Breast epithelium (tissue), 4 donors: ENCODE measurements around the gene CFAP46. TPM values are rescaled to one million over a fixed set of nuclear protein-coding genes. Genes with fewer than 3 reads are reported as not detected.

Experiments
- DNase-seq, 2 donors: peaks; one replicate each; pipeline ENCODE4 v3.0.0-alpha.2; 2019; ENCODE audit warnings: low spot score in 2 of 2
- H3K27ac ChIP-seq, 2 donors: fragments of 200-600 bp; sonication (generic) in 1 of 2; one replicate each; pipeline ENCODE4 v1.5.1; 2016 to 2019; ENCODE audit warnings: mild to moderate bottlenecking in 1 of 2
- H3K27me3 ChIP-seq, 2 donors: fragments of 200-600 bp; sonication (generic) in 1 of 2; one replicate each; pipeline versions ENCODE4 v1.5.1 to v1.6.0; 2017 to 2019; ENCODE audit warnings: control low read depth in 1 of 2, mild to moderate bottlenecking in 1 of 2
- H3K36me3 ChIP-seq: fragments of 200-600 bp; one replicate; pipeline ENCODE4 v1.5.1; 2019
- H3K4me1 ChIP-seq, 2 donors: fragments of 200-600 bp; sonication (generic); one replicate each; pipeline ENCODE4 v1.5.1; 2016 to 2019; ENCODE audit warnings: control low read depth in 1 of 2
- H3K4me3 ChIP-seq, 3 donors: fragments of 200-600 bp; sonication (generic); 1 replicate in 2 of 3; 2 replicates in 1 of 3; pipeline ENCODE4 v1.5.1; 2016 to 2019; ENCODE audit warnings: mild to moderate bottlenecking in 3 of 3, moderate library complexity in 2 of 3
- H3K9me3 ChIP-seq, 2 donors: fragments of 200-600 bp; sonication (generic) in 1 of 2; one replicate each; pipeline ENCODE4 v1.5.1; 2016 to 2019; ENCODE audit warnings: control low read depth in 1 of 2
- POLR2A ChIP-seq: fragments of 450-650 bp; IDR thresholded peaks from one replicate; pipeline ENCODE4 v1.6.1; 2016; ENCODE audit warnings: antibody characterized with exemption, mild to moderate bottlenecking, moderate library complexity
- POLR2AphosphoS5 ChIP-seq, 3 donors: sonication (generic); formaldehyde crosslinking; IDR thresholded peaks; one replicate each; pipeline ENCODE4 v1.6.1; 2017; ENCODE audit warnings: antibody characterized with exemption in 3 of 3
- intact Hi-C: fragments of 100-400 bp; cut with DNase I; formaldehyde crosslinking; loops from one replicate; pipeline ENCODE4 v1.15.1; 2023; ENCODE audit warnings: low total_unique reads
- total RNA-seq, 3 donors: library from RNA; depleted of rRNA; stranded (reverse); fragments of >200 nt; gene quantifications; one replicate each; pipeline ENCODE4 v1.1.0, GENCODE V29; 2016
- TF ChIP-seq, protein P1 (sequence below), 3 donors: fragments of 450-650 bp; IDR thresholded peaks; one replicate each; pipeline ENCODE4 v1.5.1; 2016 to 2017; ENCODE audit warnings: antibody characterized with exemption in 3 of 3, mild to moderate bottlenecking in 3 of 3, moderate library complexity in 3 of 3

Gene CFAP46
- total RNA-seq, 3 donors from 2014 or later = 0.16 to 0.73 (median 0.66) TPM

GRCh38 chr10:132838346-132838970 is 103.9 kb downstream of the CFAP46 start:
- Histone ChIP-seq H3K36me3 (no peaks in the 10 kb centered on the region), H3K4me1 (no peaks in the 10 kb centered on the region), H3K4me3 (no peak overlapping the region), H3K27ac (no peak overlapping the region), H3K27me3 (peaks cover 10 to 61% of the 10 kb centered on the region in 2 donors), H3K9me3 (peaks cover 19 to 21% of the 10 kb centered on the region in 2 donors)
- TF ChIP-seq POLR2AphosphoS5 (IDR thresholded peaks at IDR 0.05) (no peak), POLR2A (no peak)
- TF ChIP-seq, protein P1, sequence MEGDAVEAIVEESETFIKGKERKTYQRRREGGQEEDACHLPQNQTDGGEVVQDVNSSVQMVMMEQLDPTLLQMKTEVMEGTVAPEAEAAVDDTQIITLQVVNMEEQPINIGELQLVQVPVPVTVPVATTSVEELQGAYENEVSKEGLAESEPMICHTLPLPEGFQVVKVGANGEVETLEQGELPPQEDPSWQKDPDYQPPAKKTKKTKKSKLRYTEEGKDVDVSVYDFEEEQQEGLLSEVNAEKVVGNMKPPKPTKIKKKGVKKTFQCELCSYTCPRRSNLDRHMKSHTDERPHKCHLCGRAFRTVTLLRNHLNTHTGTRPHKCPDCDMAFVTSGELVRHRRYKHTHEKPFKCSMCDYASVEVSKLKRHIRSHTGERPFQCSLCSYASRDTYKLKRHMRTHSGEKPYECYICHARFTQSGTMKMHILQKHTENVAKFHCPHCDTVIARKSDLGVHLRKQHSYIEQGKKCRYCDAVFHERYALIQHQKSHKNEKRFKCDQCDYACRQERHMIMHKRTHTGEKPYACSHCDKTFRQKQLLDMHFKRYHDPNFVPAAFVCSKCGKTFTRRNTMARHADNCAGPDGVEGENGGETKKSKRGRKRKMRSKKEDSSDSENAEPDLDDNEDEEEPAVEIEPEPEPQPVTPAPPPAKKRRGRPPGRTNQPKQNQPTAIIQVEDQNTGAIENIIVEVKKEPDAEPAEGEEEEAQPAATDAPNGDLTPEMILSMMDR (IDR thresholded peaks at IDR 0.05) = no peak
- intact Hi-C loops = no loop called here
- DNase-seq = peak in 1 of 2 donors; percentile 36

DNA sequence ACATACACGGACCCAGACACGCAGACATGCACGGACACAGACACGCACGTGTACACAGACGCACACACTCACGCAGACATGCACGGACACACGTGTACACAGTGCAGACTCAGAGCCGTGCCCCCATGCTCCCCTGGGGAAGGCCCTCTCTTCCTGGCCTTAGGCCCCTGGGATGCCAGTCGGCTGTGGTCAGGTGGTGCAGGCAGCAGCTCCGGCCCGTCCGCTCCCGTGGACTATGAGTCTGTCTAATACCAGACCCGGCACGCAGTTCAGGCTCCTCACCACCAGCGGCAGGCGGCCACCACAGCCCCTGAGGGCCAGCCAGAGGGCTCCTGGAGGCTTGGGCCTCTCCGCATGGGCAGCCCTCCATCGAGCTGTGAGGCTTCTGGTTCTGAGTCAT is 104.5 kb downstream of the CFAP46 start:
- H3K36me3 ChIP-seq = no peaks in the 10 kb centered on the region
- H3K4me1 ChIP-seq = no peaks in the 10 kb centered on the region
- intact Hi-C loops = no loop called here
- no peak overlapping the region for H3K27ac ChIP-seq
- peak in 1 of 2 donors; percentile 38 for DNase-seq
- H3K9me3 ChIP-seq = peaks cover 14 to 18% of the 10 kb centered on the region in 2 donors
- H3K4me3 ChIP-seq = no peak overlapping the region
- TF ChIP-seq, protein P1 (IDR thresholded peaks at IDR 0.05) = no peak
- no peak for TF ChIP-seq POLR2AphosphoS5 (IDR thresholded peaks at IDR 0.05)
- no peak for TF ChIP-seq POLR2A
- H3K27me3 ChIP-seq = peaks cover 10 to 63% of the 10 kb centered on the region in 2 donors

GRCh38 chr10:132836832-132837540 is 105.4 kb downstream of the CFAP46 start:
- H3K27ac ChIP-seq = no peak overlapping the region
- H3K4me1 ChIP-seq = no peaks in the 10 kb centered on the region
- peak in 1 of 2 donors; percentile 47 for DNase-seq
- H3K36me3 ChIP-seq = no peaks in the 10 kb centered on the region
- peaks cover 5 to 9% of the 10 kb centered on the region in 2 donors for H3K9me3 ChIP-seq
- TF ChIP-seq POLR2AphosphoS5 (IDR thresholded peaks at IDR 0.05) = no peak
- no peak for TF ChIP-seq POLR2A
- TF ChIP-seq, protein P1 (IDR thresholded peaks at IDR 0.05) = peak; percentile 69 to 83 (median 80)
- intact Hi-C loops = no loop called here
- H3K27me3 ChIP-seq = peaks cover 10 to 67% of the 10 kb centered on the region in 2 donors
- H3K4me3 ChIP-seq = peak overlapping the region in 1 of 3 donors; percentile 6

- TF ChIP-seq, protein P1 (IDR thresholded peaks at IDR 0.05) = no peak
- TF ChIP-seq POLR2AphosphoS5 (IDR thresholded peaks at IDR 0.05) = no peak
- no peak for TF ChIP-seq POLR2A
- Histone ChIP-seq H3K9me3 (peaks cover 0 to 2% of the 10 kb centered on the region in 2 donors), H3K36me3 (no peaks in the 10 kb centered on the region), H3K4me3 (peak overlapping the region in 2 of 3 donors; percentile 6 to 18), H3K27me3 (peaks cover 10 to 60% of the 10 kb centered on the region in 2 donors), H3K4me1 (no peaks in the 10 kb centered on the region), H3K27ac (no peak overlapping the region)
- peak in 1 of 2 donors; percentile 59 for DNase-seq
- intact Hi-C loops = no loop called here
These were observed 106.0 kb downstream of the CFAP46 start for GRCh38 chr10:132836248-132836831.

DNA sequence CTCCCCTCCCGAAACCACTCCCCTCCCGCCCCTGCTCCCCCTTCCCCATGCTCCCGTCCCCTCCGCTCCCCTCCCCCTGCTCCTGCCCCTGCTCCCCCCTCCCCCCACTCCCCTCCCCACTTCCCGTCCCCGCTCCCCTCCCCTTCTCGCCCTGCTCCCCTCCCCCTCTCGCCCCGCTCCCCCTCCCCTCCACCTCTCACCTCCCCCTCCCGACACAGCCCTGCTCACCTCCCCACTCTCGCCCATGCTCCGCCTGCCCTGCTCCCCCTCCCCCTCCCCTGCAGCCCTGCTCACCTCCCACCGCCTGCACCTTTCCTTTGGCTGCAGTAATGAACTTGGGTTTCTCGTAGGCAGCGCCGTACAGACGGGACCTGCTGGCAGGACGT is 106.5 kb downstream of the CFAP46 start:
- DNase-seq = no peak
- no peaks in the 10 kb centered on the region for H3K4me1 ChIP-seq
- intact Hi-C loops = no loop called here
- H3K36me3 ChIP-seq = no peaks in the 10 kb centered on the region
- H3K9me3 ChIP-seq = no peaks in the 10 kb centered on the region
- H3K4me3 ChIP-seq = no peak overlapping the region
- H3K27ac ChIP-seq = no peak overlapping the region
- H3K27me3 ChIP-seq = peaks cover 10 to 55% of the 10 kb centered on the region in 2 donors
- TF ChIP-seq, protein P1 (IDR thresholded peaks at IDR 0.05) = no peak
- no peak for TF ChIP-seq POLR2AphosphoS5 (IDR thresholded peaks at IDR 0.05)
- TF ChIP-seq POLR2A = no peak
